ENCODE measurements around the gene EHMT1. TPM values are rescaled to one million over a fixed set of nuclear protein-coding genes. Genes with fewer than 3 reads are reported as not detected.
A peak's percentile ranks its signal among the peaks of the same experiment; 100 is the strongest.
"Not testable (repeated sequence)": the region's sequence is repeated elsewhere in the genome, so short reads cannot be mapped to it uniquely, and the experiment has no call there.

EHMT1 gene
- total RNA-seq, 4 donors from 2014 or later = 77.2 to 300 (median 161) TPM

- TF ChIP-seq CTCF (IDR thresholded peaks at IDR 0.05) = no peak
- TF ChIP-seq POLR2A (IDR thresholded peaks at IDR 0.05) = no peak
- H3K36me3 ChIP-seq = no peaks in the 10 kb centered on the region
These were observed 255.1 kb downstream of the EHMT1 start for GRCh38 chr9:137873858-137874362.

GRCh38 chr9:137875354-137875753, 256.5 kb downstream of the EHMT1 start:
- Histone ChIP-seq H3K27me3 (peaks cover 0 to 11% of the 10 kb centered on the region in 2 donors), H3K27ac (no peak overlapping the region), H3K36me3 (no peaks in the 10 kb centered on the region), H3K9me3 (no peaks in the 10 kb centered on the region), H3K4me3 (no peak overlapping the region), H3K4me1 (peaks cover 0 to 7% (median 3%) of the 10 kb centered on the region in 4 donors)
- DNase-seq = no peak
- no peak for TF ChIP-seq CTCF (IDR thresholded peaks at IDR 0.05)

More at GRCh38 chr9:137873858-137874362, 255.1 kb downstream of the EHMT1 start:
- Histone ChIP-seq H3K9me3 (no peaks in the 10 kb centered on the region), H3K4me3 (no peak overlapping the region), H3K27me3 (peaks cover 0 to 11% of the 10 kb centered on the region in 2 donors), H3K27ac (no peak overlapping the region), H3K4me1 (peaks cover 0 to 7% (median 3%) of the 10 kb centered on the region in 4 donors)
- no peak for DNase-seq

DNA sequence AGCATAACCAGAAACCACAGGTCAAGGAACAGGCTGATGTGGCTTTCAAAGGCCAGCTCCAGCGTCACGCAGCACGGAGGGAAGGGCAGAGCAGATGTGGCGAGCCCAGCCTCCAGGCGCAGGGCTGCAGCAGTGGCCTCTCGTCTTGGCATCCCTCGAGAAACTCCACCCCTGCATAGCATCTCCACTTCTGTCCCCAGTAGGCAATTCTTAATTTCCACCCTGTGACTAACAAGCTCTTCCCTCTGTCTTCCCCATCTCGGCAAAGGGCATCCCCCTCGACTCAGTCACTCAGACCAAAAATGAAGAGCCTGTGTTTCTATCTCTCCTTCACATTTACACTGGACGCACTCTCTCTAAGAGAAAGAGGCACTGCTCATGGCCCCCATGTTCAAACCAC, 257.0 kb downstream of the EHMT1 start:
- H3K4me1 ChIP-seq = peaks cover 0 to 7% (median 3%) of the 10 kb centered on the region in 4 donors
- no peak for DNase-seq
- no peaks in the 10 kb centered on the region for H3K36me3 ChIP-seq
- H3K4me3 ChIP-seq = no peak overlapping the region
- H3K9me3 ChIP-seq = no peaks in the 10 kb centered on the region
- H3K27me3 ChIP-seq = peaks cover 0 to 11% of the 10 kb centered on the region in 2 donors
- H3K27ac ChIP-seq = no peak overlapping the region
- TF ChIP-seq CTCF (IDR thresholded peaks at IDR 0.05) (no peak), POLR2A (IDR thresholded peaks at IDR 0.05) (no peak)

DNA sequence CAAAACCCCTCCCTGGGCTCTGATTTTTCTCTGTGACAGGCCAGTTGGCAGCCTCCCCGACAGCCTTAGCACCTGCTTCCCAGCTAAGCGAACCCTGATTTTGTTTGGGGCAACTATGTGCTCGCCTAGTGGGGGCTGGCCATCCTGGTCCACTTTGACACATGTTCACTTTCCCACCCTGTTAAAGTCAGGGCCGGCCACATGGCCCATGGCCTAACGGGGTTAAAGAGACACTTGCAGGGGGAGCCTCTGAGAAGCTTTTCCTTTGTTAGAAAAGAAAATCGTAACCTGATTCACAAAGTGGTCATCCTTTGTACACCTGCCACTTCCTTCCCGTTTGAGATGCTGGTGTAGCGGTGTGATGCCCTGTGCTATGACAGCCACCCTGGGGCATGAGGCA, 257.5 kb downstream of the EHMT1 start:
- H3K9me3 ChIP-seq = no peaks in the 10 kb centered on the region
- H3K4me3 ChIP-seq = no peak overlapping the region
- H3K27ac ChIP-seq = no peak overlapping the region
- H3K4me1 ChIP-seq = peaks cover 0 to 7% (median 3%) of the 10 kb centered on the region in 4 donors
- no peaks in the 10 kb centered on the region for H3K36me3 ChIP-seq
- TF ChIP-seq CTCF (IDR thresholded peaks at IDR 0.05) (no peak), POLR2A (IDR thresholded peaks at IDR 0.05) (no peak)
- peaks cover 0 to 11% of the 10 kb centered on the region in 2 donors for H3K27me3 ChIP-seq
- DNase-seq = no peak

DNA sequence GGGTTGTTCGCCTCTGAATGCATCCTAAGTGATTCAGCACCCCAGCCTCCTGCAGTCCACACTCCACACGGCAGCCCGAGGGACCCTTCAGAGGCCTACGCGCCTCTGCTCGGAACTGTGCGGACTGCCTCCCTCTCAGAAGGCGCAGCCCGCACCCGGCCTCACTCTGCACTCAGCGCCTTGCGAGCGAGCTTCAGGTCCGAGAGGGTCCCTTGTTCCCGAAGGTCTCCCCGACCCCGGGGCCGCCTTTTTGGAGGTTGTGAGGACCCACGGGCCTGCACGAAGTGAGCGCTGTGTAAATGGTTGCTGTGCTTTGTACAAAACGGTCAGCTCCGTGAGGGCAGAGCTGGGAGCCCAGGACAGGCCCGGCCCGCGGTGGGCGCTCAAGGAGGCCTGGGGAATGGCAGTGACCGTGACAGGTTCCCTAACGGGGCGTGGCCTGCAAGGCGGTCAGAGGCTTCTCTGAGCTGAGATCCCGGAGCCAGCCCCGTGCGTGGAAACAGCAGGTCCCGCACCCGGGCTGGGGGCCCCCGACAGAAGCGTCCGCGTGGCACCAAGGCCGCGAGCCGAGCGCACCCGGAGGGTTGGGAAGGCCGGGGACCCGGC, 258.1 kb downstream of the EHMT1 start:
- no peak for DNase-seq
- H3K27ac ChIP-seq = no peak overlapping the region
- peaks cover 0 to 7% (median 3%) of the 10 kb centered on the region in 4 donors for H3K4me1 ChIP-seq
- H3K9me3 ChIP-seq = no peaks in the 10 kb centered on the region
- no peaks in the 10 kb centered on the region for H3K36me3 ChIP-seq
- TF ChIP-seq CTCF (IDR thresholded peaks at IDR 0.05) (no peak), POLR2A (IDR thresholded peaks at IDR 0.05) (no peak)
- no peak overlapping the region for H3K4me3 ChIP-seq
- peaks cover 0 to 11% of the 10 kb centered on the region in 2 donors for H3K27me3 ChIP-seq

DNA sequence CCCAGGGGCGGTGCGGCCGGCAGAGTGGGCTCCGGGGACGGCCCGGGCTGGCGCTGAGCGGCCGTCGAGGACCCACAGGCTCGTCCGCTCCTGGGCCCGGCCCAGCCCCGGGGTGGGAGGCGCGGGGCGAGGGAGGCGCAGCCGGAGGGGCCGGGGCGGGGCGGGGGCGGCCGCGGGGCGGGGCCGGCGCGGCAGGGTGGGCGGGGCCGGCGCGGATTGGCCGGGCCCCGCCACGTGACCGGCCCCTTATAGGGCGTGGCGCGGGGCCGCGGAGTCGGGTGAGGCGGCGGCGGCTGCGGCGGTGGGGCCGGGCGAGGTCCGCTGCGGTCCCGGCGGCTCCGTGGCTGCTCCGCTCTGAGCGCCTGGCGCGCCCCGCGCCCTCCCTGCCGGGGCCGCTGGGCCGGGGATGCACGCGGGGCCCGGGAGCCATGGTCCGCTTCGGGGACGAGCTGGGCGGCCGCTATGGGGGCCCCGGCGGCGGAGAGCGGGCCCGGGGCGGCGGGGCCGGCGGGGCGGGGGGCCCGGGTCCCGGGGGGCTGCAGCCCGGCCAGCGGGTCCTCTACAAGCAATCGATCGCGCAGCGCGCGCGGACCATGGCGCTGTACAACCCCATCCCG, 258.8 kb downstream of the EHMT1 start, which contains the start of gene CACNA1B:
Gene CACNA1B, plus strand, starts transcription at position 277 of the 617 bp plus-strand sequence. Its CDS starts 152 bp downstream, at position 429.
- not testable (repeated sequence) for H3K36me3 ChIP-seq, DNase-seq, H3K27ac ChIP-seq, H3K9me3 ChIP-seq, H3K4me1 ChIP-seq
- peak within 1 kb of the TSS in 3 of 4 donors; percentile 2 to 40 (median 37) for H3K4me3 ChIP-seq
- H3K27me3 ChIP-seq = peaks cover 0 to 11% of the 10 kb centered on the region in 2 donors

Measured in Peyer's patch (tissue), 4 donors.